GM12878 (cell line): ENCODE results near the gene STK32A. TPM values are rescaled to one million over a fixed set of nuclear protein-coding genes. Genes with fewer than 3 reads are reported as not detected.

Experiments used
- ATAC-seq: fragments of 200-7000 bp; cut with Tn5 transposase; 3 replicates; pipeline ENCODE4 v1.9.1; 2020; ENCODE audit warnings: mild to moderate bottlenecking, moderate library complexity
- BruUV-seq: library from RNA; stranded (reverse); fragments of 400-500 nt; replicated peaks from 2 replicates; lab custom pipeline; 2021; lab: Mats Ljungman, UMichigan
- CTCF ChIA-PET: fragments of 300-600 bp; sonication (Branson Sonifier 250); formaldehyde crosslinking; extraction: SDS; loops from one replicate; lab custom pipeline; 2021; ENCODE audit warnings: inconsistent platforms; lab: Yijun Ruan, JAX
- POLR2A ChIA-PET: fragments of 350-600 bp; formaldehyde crosslinking; extraction: SDS; loops from one replicate; lab custom pipeline; 2021; ENCODE audit warnings: inconsistent platforms; lab: Charles Lee
- RAD21 ChIA-PET: fragments of 300-600 bp; sonication (Branson Sonifier 250); formaldehyde crosslinking; loops from one replicate; lab custom pipeline; 2023; ENCODE audit warnings: antibody characterized with exemption; ENCODE audit not compliant: unreplicated experiment; lab: Charles Lee
- SMC1A ChIA-PET: fragments of 300-600 bp; sonication (Branson Sonifier 250); formaldehyde crosslinking; loops from one replicate; lab custom pipeline; 2023; ENCODE audit not compliant: unreplicated experiment, uncharacterized antibody; lab: Charles Lee
- DNase-seq: peaks from one replicate; pipeline ENCODE4 v3.0.0-alpha.2; 2011; ENCODE audit warnings: low read depth, low spot score
- FAIRE-seq: peaks from 3 replicates; lab custom pipeline; 2011; peaks lifted over from hg19 to GRCh38; lab: Jason Lieb, UNC
- H2AFZ ChIP-seq: 2 replicates; pipeline ENCODE4 v1.6.0; 2011; ENCODE audit warnings: low read depth, low read length, control low read depth; ENCODE audit not compliant: control insufficient read depth
- H3K27ac ChIP-seq: 2 replicates; pipeline ENCODE4 v1.5.1; 2011; ENCODE audit warnings: control low read depth; ENCODE audit not compliant: control insufficient read depth, insufficient read depth
- H3K27me3 ChIP-seq, 2 experiments: replicated peaks in 1 of 2; 2 replicates each; pipeline versions ENCODE4 v1.6.0 to v1.6.1; 2011; ENCODE audit warnings: low read length in 1 of 2; ENCODE audit not compliant: control insufficient read depth in 2 of 2, insufficient read depth in 2 of 2
- H3K36me3 ChIP-seq, 2 experiments: 2 replicates each; pipeline ENCODE4 v1.5.1; 2011; ENCODE audit warnings: low read length in 1 of 2; ENCODE audit not compliant: control insufficient read depth in 2 of 2, insufficient read depth in 2 of 2
- H3K4me1 ChIP-seq: 2 replicates; pipeline ENCODE4 v1.6.1; 2011; ENCODE audit warnings: mild to moderate bottlenecking, low read length, moderate library complexity, mixed read lengths; ENCODE audit not compliant: control insufficient read depth, insufficient read depth
- H3K4me2 ChIP-seq: 2 replicates; pipeline ENCODE4 v1.6.0; 2011; ENCODE audit warnings: control low read depth; ENCODE audit not compliant: control insufficient read depth, insufficient read depth
- H3K4me3 ChIP-seq: fragments of 200-600 bp; sonication (generic); 2 replicates; pipeline ENCODE4 v1.5.1; 2016
- H3K79me2 ChIP-seq: 2 replicates; pipeline ENCODE4 v1.6.0; 2011; ENCODE audit warnings: low read length; ENCODE audit not compliant: control insufficient read depth, insufficient read depth
- H3K9ac ChIP-seq: 2 replicates; pipeline ENCODE4 v1.8.0; 2011; ENCODE audit warnings: low read length, control low read depth, mixed read lengths; ENCODE audit not compliant: control insufficient read depth, insufficient read depth
- H3K9me3 ChIP-seq: replicated peaks from 3 replicates; pipeline ENCODE4 v1.5.1; 2011; ENCODE audit warnings: mild to moderate bottlenecking, low read length; ENCODE audit not compliant: control insufficient read depth, insufficient read depth
- H4K20me1 ChIP-seq: 2 replicates; pipeline ENCODE4 v1.6.0; 2011; ENCODE audit not compliant: control insufficient read depth, insufficient read depth
- DPF2 ChIP-seq: fragments of 450-650 bp; IDR thresholded peaks from 2 replicates; pipeline ENCODE4 v1.6.1; 2017; ENCODE audit warnings: mild to moderate bottlenecking
- EP300 ChIP-seq, 2 experiments: fragments of 150-350 bp in 1 of 2; IDR thresholded peaks; 2 replicates each; pipeline ENCODE4 v1.6.1; 2011 to 2012; ENCODE audit warnings: low read depth in 2 of 2, low read length in 2 of 2, borderline replicate concordance in 1 of 2, improper control_type of control experiment in 1 of 2, inconsistent platforms in 1 of 2; ENCODE audit not compliant: control insufficient read depth in 1 of 2
- FOXK2 ChIP-seq: fragments of 450-650 bp; IDR thresholded peaks from 2 replicates; pipeline ENCODE4 v1.6.1; 2017; ENCODE audit warnings: mild to moderate bottlenecking, moderate library complexity
- RAD21 ChIP-seq: IDR thresholded peaks from 2 replicates; pipeline ENCODE4 v1.6.1; 2011; ENCODE audit warnings: mild to moderate bottlenecking, low read depth, low read length, moderate library complexity; ENCODE audit not compliant: insufficient read depth
- STAT3 ChIP-seq: IDR thresholded peaks from 2 replicates; pipeline ENCODE4 v1.6.1; 2011; ENCODE audit warnings: low read depth, low read length, improper control_type of control experiment
- TAF1 ChIP-seq: IDR thresholded peaks from 2 replicates; pipeline ENCODE4 v1.6.1; 2011; ENCODE audit warnings: mild to moderate bottlenecking, low read depth, low read length, borderline replicate concordance
- WGBS: methylation state at CpG from one replicate; pipeline ENCODE4 v1.1.6; 2016; ENCODE audit warnings: low lambda C conversion rate; ENCODE audit not compliant: insufficient replicate concordance, insufficient coverage; ENCODE audit errors: missing lambda C conversion rate; 5-methylcytosine and 5-hydroxymethylcytosine counted together
- in situ Hi-C: fragments of 300-500 bp; cut with MboI; formaldehyde crosslinking; loops from 9 replicates; pipeline ENCODE4 v1.14.3; 2018; ENCODE audit warnings: mixed read lengths
- intact Hi-C: fragments of 100-400 bp; cut with micrococcal nuclease; formaldehyde crosslinking; loops from one replicate; pipeline ENCODE4 v1.14.2; 2022; ENCODE audit not compliant: unreplicated experiment
- polyA plus RNA-seq, 11 experiments: library from polyadenylated mRNA; depleted of rRNA in 4 of 11; unstranded in 6 of 11; stranded (reverse) in 5 of 11; fragments of >200 nt; fragmentation: Nextera tagmentation in 4 of 11; fragmentation: Illumina TruSeq in 1 of 11; extraction: Ambion mirVana in 4 of 11; extraction: Trizol in 1 of 11; gene quantifications; 1 replicate in 1 of 11; 2 replicates in 10 of 11; pipeline versions ENCODE4 v1.2.1 to v1.2.3, GENCODE V29; 2011 to 2016; ENCODE audit warnings: inconsistent platforms in 2 of 11, missing spikeins in 2 of 11, low read depth in 1 of 11
- total RNA-seq, 4 experiments: library from RNA; depleted of rRNA in 3 of 4; stranded (reverse); fragments of >200 nt in 3 of 4; fragmentation: Illumina TruSeq in 1 of 4; extraction: Trizol in 1 of 4; gene quantifications; 2 replicates each; pipeline versions ENCODE4 v1.2.1 to v1.2.3, GENCODE V29; 2013 to 2021
- TF ChIP-seq, protein P1 (sequence below): fragments of 450-650 bp; conservative IDR thresholded peaks from 2 replicates; pipeline ENCODE4 v1.6.1; 2017; ENCODE audit warnings: mild to moderate bottlenecking, moderate library complexity
- TF ChIP-seq, protein P2 (sequence below): fragments of 450-650 bp; IDR thresholded peaks from 2 replicates; pipeline ENCODE4 v1.6.1; 2018; ENCODE audit warnings: borderline replicate concordance, mild to moderate bottlenecking; ENCODE audit not compliant: partially characterized antibody
- TF ChIP-seq, protein P3 (sequence below): IDR thresholded peaks from 2 replicates; pipeline ENCODE4 v1.6.1; 2011; ENCODE audit warnings: mild to moderate bottlenecking, low read depth, low read length, moderate library complexity; ENCODE audit not compliant: insufficient replicate concordance
- TF ChIP-seq, protein P4 (sequence below): IDR thresholded peaks from 2 replicates; pipeline ENCODE4 v1.6.1; 2011; ENCODE audit warnings: low read depth, mild to moderate bottlenecking, low read length, moderate library complexity, borderline replicate concordance; ENCODE audit errors: extremely low read depth
- TF ChIP-seq, protein P5 (sequence below): IDR thresholded peaks from 2 replicates; pipeline ENCODE4 v1.6.1; 2012; ENCODE audit warnings: low read depth, low read length, improper control_type of control experiment

STK32A gene
- total and polyA plus RNA-seq, 10 of the 15 experiments (the other 5 are each of a cell fraction or from before 2014, with no cell fraction given): under 0.01 to 0.10 TPM; not detected in 8

DNA sequence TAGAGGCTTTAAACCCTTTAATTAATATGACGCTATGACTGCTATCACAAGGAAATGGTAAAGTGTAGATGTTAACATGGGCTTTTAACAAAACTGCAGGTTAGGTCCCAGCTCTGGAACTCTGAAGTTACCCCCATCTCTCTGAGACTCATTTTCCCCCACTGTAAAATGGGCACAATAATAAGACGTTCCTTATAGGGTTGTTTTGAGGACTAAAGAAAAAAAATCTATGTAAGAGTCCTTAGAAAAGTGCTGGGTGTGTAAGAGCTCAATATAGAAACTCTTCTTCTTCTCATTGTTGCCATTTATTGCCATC lies 45.8 kb upstream of the STK32A start:
- in situ Hi-C loops: loop anchor here (5.0 kb wide), 1 partner anchor 647 kb away; no protein-coding TSS in a partner anchor
- TF ChIP-seq STAT3 (no peak), FOXK2 (no peak), RAD21 (no peak), DPF2 (no peak), EP300 (IDR thresholded peaks at IDR 0.05; ENCODE audit: borderline replicate concordance in 1 of 2, control insufficient read depth in 1 of 2, low read depth in 2 of 2, low read length in 2 of 2) (no peak), TAF1 (no peak)
- TF ChIP-seq, protein P1, sequence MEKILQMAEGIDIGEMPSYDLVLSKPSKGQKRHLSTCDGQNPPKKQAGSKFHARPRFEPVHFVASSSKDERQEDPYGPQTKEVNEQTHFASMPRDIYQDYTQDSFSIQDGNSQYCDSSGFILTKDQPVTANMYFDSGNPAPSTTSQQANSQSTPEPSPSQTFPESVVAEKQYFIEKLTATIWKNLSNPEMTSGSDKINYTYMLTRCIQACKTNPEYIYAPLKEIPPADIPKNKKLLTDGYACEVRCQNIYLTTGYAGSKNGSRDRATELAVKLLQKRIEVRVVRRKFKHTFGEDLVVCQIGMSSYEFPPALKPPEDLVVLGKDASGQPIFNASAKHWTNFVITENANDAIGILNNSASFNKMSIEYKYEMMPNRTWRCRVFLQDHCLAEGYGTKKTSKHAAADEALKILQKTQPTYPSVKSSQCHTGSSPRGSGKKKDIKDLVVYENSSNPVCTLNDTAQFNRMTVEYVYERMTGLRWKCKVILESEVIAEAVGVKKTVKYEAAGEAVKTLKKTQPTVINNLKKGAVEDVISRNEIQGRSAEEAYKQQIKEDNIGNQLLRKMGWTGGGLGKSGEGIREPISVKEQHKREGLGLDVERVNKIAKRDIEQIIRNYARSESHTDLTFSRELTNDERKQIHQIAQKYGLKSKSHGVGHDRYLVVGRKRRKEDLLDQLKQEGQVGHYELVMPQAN: no peak
- TF ChIP-seq, protein P2, sequence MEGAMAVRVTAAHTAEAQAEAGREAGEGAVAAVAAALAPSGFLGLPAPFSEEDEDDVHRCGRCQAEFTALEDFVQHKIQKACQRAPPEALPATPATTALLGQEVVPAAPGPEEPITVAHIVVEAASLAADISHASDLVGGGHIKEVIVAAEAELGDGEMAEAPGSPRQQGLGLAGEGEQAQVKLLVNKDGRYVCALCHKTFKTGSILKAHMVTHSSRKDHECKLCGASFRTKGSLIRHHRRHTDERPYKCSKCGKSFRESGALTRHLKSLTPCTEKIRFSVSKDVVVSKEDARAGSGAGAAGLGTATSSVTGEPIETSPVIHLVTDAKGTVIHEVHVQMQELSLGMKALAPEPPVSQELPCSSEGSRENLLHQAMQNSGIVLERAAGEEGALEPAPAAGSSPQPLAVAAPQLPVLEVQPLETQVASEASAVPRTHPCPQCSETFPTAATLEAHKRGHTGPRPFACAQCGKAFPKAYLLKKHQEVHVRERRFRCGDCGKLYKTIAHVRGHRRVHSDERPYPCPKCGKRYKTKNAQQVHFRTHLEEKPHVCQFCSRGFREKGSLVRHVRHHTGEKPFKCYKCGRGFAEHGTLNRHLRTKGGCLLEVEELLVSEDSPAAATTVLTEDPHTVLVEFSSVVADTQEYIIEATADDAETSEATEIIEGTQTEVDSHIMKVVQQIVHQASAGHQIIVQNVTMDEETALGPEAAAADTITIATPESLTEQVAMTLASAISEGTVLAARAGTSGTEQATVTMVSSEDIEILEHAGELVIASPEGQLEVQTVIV: no peak
- TF ChIP-seq, protein P3, sequence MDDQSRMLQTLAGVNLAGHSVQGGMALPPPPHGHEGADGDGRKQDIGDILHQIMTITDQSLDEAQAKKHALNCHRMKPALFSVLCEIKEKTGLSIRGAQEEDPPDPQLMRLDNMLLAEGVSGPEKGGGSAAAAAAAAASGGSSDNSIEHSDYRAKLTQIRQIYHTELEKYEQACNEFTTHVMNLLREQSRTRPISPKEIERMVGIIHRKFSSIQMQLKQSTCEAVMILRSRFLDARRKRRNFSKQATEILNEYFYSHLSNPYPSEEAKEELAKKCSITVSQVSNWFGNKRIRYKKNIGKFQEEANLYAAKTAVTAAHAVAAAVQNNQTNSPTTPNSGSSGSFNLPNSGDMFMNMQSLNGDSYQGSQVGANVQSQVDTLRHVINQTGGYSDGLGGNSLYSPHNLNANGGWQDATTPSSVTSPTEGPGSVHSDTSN: no peak
- TF ChIP-seq, protein P4, sequence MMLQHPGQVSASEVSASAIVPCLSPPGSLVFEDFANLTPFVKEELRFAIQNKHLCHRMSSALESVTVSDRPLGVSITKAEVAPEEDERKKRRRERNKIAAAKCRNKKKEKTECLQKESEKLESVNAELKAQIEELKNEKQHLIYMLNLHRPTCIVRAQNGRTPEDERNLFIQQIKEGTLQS: no peak
- TF ChIP-seq, protein P5, sequence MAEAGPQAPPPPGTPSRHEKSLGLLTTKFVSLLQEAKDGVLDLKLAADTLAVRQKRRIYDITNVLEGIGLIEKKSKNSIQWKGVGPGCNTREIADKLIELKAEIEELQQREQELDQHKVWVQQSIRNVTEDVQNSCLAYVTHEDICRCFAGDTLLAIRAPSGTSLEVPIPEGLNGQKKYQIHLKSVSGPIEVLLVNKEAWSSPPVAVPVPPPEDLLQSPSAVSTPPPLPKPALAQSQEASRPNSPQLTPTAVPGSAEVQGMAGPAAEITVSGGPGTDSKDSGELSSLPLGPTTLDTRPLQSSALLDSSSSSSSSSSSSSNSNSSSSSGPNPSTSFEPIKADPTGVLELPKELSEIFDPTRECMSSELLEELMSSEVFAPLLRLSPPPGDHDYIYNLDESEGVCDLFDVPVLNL: no peak
- no peaks in the 10 kb centered on the region for H3K4me1 ChIP-seq

More for the DNA sequence above, 45.8 kb upstream of the STK32A start:
- Histone ChIP-seq H2AFZ (no peak overlapping the region), H4K20me1 (no peaks in the 10 kb centered on the region), H3K27ac (no peak overlapping the region), H3K4me2 (no peak overlapping the region), H3K27me3 (no peaks in the 10 kb centered on the region; a peak in 1 of 4 replicates), H3K4me3 (no peak overlapping the region), H3K36me3 (no peaks in the 10 kb centered on the region), H3K79me2 (no peaks in the 10 kb centered on the region), H3K9ac (no peak overlapping the region), H3K9me3 (no peaks in the 10 kb centered on the region)
- SMC1A ChIA-PET: interaction anchor here (0.7 to 2.7 kb wide), 23 partner anchors 9 to 657 kb away, joined by 3 to 50 read pairs (median 4); no protein-coding TSS in a partner anchor
- CTCF ChIA-PET: interaction anchor here (0.6 to 5.4 kb wide), 50 partner anchors 8 to 656 kb away, joined by 3 to 107 read pairs (median 4); no protein-coding TSS in a partner anchor
- POLR2A ChIA-PET: interaction anchor here (0.6 kb wide), 1 partner anchor 1199 kb away, joined by 4 read pairs; no protein-coding TSS in a partner anchor
- RAD21 ChIA-PET: interaction anchor here (0.6 to 1.6 kb wide), 24 partner anchors 9 to 677 kb away, joined by 3 to 31 read pairs (median 4); no protein-coding TSS in a partner anchor
- FAIRE-seq: no peak
- no peak for ATAC-seq
- intact Hi-C loops: loop anchor here (1.0 to 10.0 kb wide), 3 partner anchors 91 to 656 kb away; no protein-coding TSS in a partner anchor
- WGBS: 0% methylated on average over 2 of the region's 2 CpGs
- BruUV-seq: no TSS peak
- no peak for DNase-seq
